HCT116 (cell line): Measurements from ENCODE around the gene TIGAR. TPM values are rescaled to one million over a fixed set of nuclear protein-coding genes. Genes with fewer than 3 reads are reported as not detected.

Experiments
- ATAC-seq: fragments of 200-7000 bp; cut with Tn5 transposase; 2 replicates; pipeline ENCODE4 v1.9.1; 2020; ENCODE audit warnings: mild to moderate bottlenecking, moderate library complexity
- BruUV-seq: library from RNA; stranded (reverse); fragments of 400-500 nt; replicated peaks from 2 replicates; lab custom pipeline; 2021; lab: Mats Ljungman, UMichigan
- CTCF ChIA-PET: fragments of 300-600 bp; sonication (Branson Sonifier 250); formaldehyde crosslinking; loops from one replicate; lab custom pipeline; 2021; ENCODE audit warnings: antibody characterized with exemption; lab: Charles Lee
- POLR2A ChIA-PET: fragments of 300-600, 350-600 bp; sonication (Branson Sonifier 250); formaldehyde crosslinking; loops from one replicate; lab custom pipeline; 2021; ENCODE audit warnings: antibody characterized with exemption; lab: Charles Lee
- RAD21 ChIA-PET, 2 experiments: fragments of 300-600 bp; sonication (Branson Sonifier 250); formaldehyde crosslinking; loops; one replicate each; lab custom pipeline; 2023; ENCODE audit warnings: low total read pairs in 2 of 2; ENCODE audit not compliant: uncharacterized antibody in 2 of 2, unreplicated experiment in 2 of 2, low non-redundant PET in 1 of 2; lab: Charles Lee
- DNase-seq: peaks from one replicate; pipeline ENCODE4 v3.0.0-alpha.2; 2010; ENCODE audit warnings: low read depth, low spot score
- H2AFZ ChIP-seq: fragments of 200-600 bp; shearing (Covaris generic), sonication (generic); 2 replicates; pipeline ENCODE4 v1.6.1; 2017; ENCODE audit warnings: low read depth, mixed run types, mixed read lengths, antibody characterized with exemption, low read length; ENCODE audit not compliant: poor library complexity, severe bottlenecking
- H3K27ac ChIP-seq: 2 replicates; pipeline ENCODE4 v1.5.1; 2012; ENCODE audit warnings: low read depth, low read length
- H3K27me3 ChIP-seq: fragments of 200-600 bp; sonication (generic); 2 replicates; pipeline ENCODE4 v1.6.1; 2016; ENCODE audit warnings: mixed run types, low read length, mixed read lengths; ENCODE audit not compliant: insufficient read depth
- H3K36me3 ChIP-seq, 2 experiments: fragments of 200-500 bp in 1 of 2; fragments of 200-600 bp in 1 of 2; sonication (Bioruptor generic) in 1 of 2; sonication (generic) in 1 of 2; 2 replicates each; pipeline versions ENCODE4 v1.5.1 to v1.6.1; 2014 to 2016; ENCODE audit warnings: low read length in 2 of 2, inconsistent platforms in 1 of 2, mixed read lengths in 1 of 2, mixed run types in 1 of 2; ENCODE audit not compliant: insufficient read depth in 2 of 2, control insufficient read depth in 1 of 2
- H3K4me1 ChIP-seq, 2 experiments: fragments of 200-600 bp in 1 of 2; sonication (generic) in 1 of 2; 2 replicates each; pipeline versions ENCODE4 v1.5.1 to v1.6.1; 2012 to 2017; ENCODE audit warnings: low read length in 2 of 2, inconsistent platforms in 1 of 2, mild to moderate bottlenecking in 1 of 2, mixed read lengths in 1 of 2, mixed run types in 1 of 2, moderate library complexity in 1 of 2; ENCODE audit not compliant: insufficient read depth in 2 of 2, control insufficient read depth in 1 of 2
- H3K4me2 ChIP-seq: fragments of 200-600 bp; sonication (generic); 2 replicates; pipeline ENCODE4 v1.6.1; 2017; ENCODE audit warnings: mixed run types, low read length, mixed read lengths
- H3K4me3 ChIP-seq, 2 experiments: fragments of 200-600 bp in 1 of 2; sonication (generic) in 1 of 2; replicated peaks in 1 of 2; 2 replicates each; pipeline ENCODE4 v1.5.1; 2011 to 2016; ENCODE audit warnings: low read length in 2 of 2, control low read depth in 1 of 2, low read depth in 1 of 2, mild to moderate bottlenecking in 1 of 2, mixed read lengths in 1 of 2, mixed run types in 1 of 2
- H3K79me2 ChIP-seq: fragments of 200-600 bp; sonication (generic); 2 replicates; pipeline ENCODE4 v1.6.1; 2017; ENCODE audit warnings: mild to moderate bottlenecking, mixed run types, low read length, moderate library complexity, mixed read lengths; ENCODE audit not compliant: insufficient read depth
- H3K9ac ChIP-seq: fragments of 200-600 bp; sonication (generic); 2 replicates; pipeline ENCODE4 v1.6.1; 2016; ENCODE audit warnings: low read length, mixed read lengths
- H3K9me2 ChIP-seq: fragments of 200-600 bp; sonication (generic), shearing (Covaris generic); 2 replicates; pipeline ENCODE4 v1.6.1; 2017; ENCODE audit warnings: mixed run types, mild to moderate bottlenecking, moderate library complexity; ENCODE audit not compliant: insufficient read depth
- H3K9me3 ChIP-seq, 2 experiments: fragments of 200-500 bp in 1 of 2; fragments of 200-600 bp in 1 of 2; sonication (Bioruptor generic) in 1 of 2; sonication (generic) in 1 of 2; 2 replicates each; pipeline ENCODE4 v1.6.1; 2014 to 2017; ENCODE audit warnings: low read length in 2 of 2, mixed read lengths in 2 of 2, inconsistent platforms in 1 of 2, low read depth in 1 of 2, mild to moderate bottlenecking in 1 of 2, mixed run types in 1 of 2, moderate library complexity in 1 of 2; ENCODE audit not compliant: control insufficient read depth in 1 of 2, insufficient read depth in 1 of 2
- H4K20me1 ChIP-seq: fragments of 200-600 bp; sonication (generic), shearing (Covaris generic); 2 replicates; pipeline ENCODE4 v1.6.1; 2017; ENCODE audit warnings: mixed run types, mild to moderate bottlenecking, moderate library complexity; ENCODE audit not compliant: insufficient read depth
- CBX3 ChIP-seq: IDR thresholded peaks from 2 replicates; pipeline ENCODE4 v1.6.1; 2012; ENCODE audit warnings: low read depth
- ELF1 ChIP-seq: IDR thresholded peaks from 2 replicates; pipeline ENCODE4 v1.6.1; 2012; ENCODE audit warnings: low read depth, borderline replicate concordance
- EZH2phosphoT487 ChIP-seq: fragments of 200-600 bp; IDR thresholded peaks from 2 replicates; pipeline ENCODE4 v1.6.1; 2018; ENCODE audit warnings: antibody characterized with exemption, borderline replicate concordance
- JUND ChIP-seq: IDR thresholded peaks from 2 replicates; pipeline ENCODE4 v1.6.1; 2012
- SIN3A ChIP-seq: IDR thresholded peaks from 2 replicates; pipeline ENCODE4 v1.6.1; 2012; ENCODE audit warnings: low read depth
- SP1 ChIP-seq: IDR thresholded peaks from 2 replicates; pipeline ENCODE4 v1.6.1; 2012; ENCODE audit warnings: low read depth
- SRF ChIP-seq: IDR thresholded peaks from 2 replicates; pipeline ENCODE4 v1.6.1; 2012; ENCODE audit warnings: low read depth
- TCF7L2 ChIP-seq: IDR thresholded peaks from 2 replicates; pipeline ENCODE4 v1.7.0; 2011; ENCODE audit warnings: borderline replicate concordance, inconsistent platforms; ENCODE audit not compliant: insufficient read depth, insufficient read length; ENCODE audit errors: extremely low read depth
- YY1 ChIP-seq: IDR thresholded peaks from 2 replicates; pipeline ENCODE4 v1.6.1; 2011; ENCODE audit warnings: low read length, low read depth, moderate library complexity, mild to moderate bottlenecking; ENCODE audit not compliant: insufficient replicate concordance; ENCODE audit errors: extremely low read depth
- ZFX ChIP-seq: fragments of 450-650 bp; IDR thresholded peaks from 2 replicates; pipeline ENCODE4 v1.6.1; 2017
- intact Hi-C: fragments of 100-400 bp; cut with micrococcal nuclease; formaldehyde crosslinking; loops from 2 replicates; pipeline ENCODE4 v1.10.0; 2022
- total RNA-seq: library from RNA; stranded (reverse); gene quantifications from one replicate; pipeline ENCODE4 v1.2.1, GENCODE V29; 2021; ENCODE audit not compliant: unreplicated experiment
- TF ChIP-seq, protein P1 (sequence below), 3 experiments: fragments of 200-600 bp in 1 of 3; sonication (generic) in 1 of 3; IDR thresholded peaks in 2 of 3; conservative IDR thresholded peaks in 1 of 3; 2 replicates each; pipeline ENCODE4 v1.5.1; 2012 to 2017; ENCODE audit warnings: low read depth in 2 of 3, low read length in 2 of 3, antibody characterized with exemption in 1 of 3, borderline replicate concordance in 1 of 3, control low read depth in 1 of 3, mild to moderate bottlenecking in 1 of 3, mixed read lengths in 1 of 3, mixed run types in 1 of 3, moderate library complexity in 1 of 3; ENCODE audit not compliant: insufficient read depth in 1 of 3
- TF ChIP-seq, protein P2 (sequence below): IDR thresholded peaks from 2 replicates; pipeline ENCODE4 v1.6.1; 2011; ENCODE audit warnings: mild to moderate bottlenecking, low read length, moderate library complexity; ENCODE audit not compliant: insufficient replicate concordance; ENCODE audit errors: extremely low read depth
- TF ChIP-seq, protein P3 (sequence below): IDR thresholded peaks from 2 replicates; pipeline ENCODE4 v1.6.1; 2012

Gene TIGAR
- total RNA-seq, 1 experiment from 2014 or later: 13.7 TPM

DNA sequence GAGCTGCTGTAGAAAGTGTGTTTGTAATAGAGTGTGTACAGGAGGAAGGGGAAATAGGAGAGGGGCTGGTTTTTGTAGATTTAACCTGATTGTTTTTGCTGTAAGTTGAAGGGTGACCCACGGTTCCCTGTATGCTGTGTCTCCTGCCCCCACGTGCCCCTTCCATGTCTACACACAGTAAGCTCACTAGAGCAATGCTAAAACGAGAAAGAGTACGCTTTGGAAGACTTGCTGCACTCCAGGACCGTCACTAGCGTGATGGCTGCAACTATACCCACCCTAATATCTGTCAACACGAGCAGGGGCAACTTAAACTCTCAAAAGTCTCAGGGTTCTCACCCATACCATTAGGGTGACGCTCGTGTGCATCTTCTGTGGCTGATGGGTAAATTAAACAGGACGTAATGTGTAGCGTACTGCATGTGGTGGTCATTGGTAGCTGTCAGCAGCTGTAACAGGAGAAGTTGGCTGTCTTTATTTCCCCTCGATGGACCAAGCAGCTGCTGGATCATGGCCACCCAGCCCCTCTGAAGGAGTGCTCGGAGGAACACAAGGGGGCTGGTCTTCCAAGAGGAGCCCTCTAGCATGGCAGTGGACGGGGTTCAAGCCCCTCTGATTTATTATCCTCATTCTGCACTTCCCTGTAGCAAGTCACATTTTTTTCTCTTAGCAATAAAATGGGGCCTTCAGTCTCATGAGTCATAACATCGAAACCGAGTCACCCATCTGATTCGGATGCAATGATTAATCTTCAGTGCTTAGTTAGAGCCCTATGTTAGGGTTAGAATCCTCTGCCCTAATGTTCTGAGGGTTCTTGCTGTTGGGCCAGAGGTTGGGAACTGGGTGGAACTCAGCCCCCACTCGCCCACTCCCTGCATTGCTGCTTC, 33.4 kb upstream of the TIGAR start:
- ATAC-seq (no peak), DNase-seq (no peak)
- H2AFZ ChIP-seq: no peak overlapping the region
- ChIA-PET RAD21 (no interaction called here), CTCF (no interaction called here), POLR2A (no interaction called here)
- no peaks in the 10 kb centered on the region for H3K9me2 ChIP-seq
- 0 out of 2 replicates have a peak overlapping the region, but pooled peaks have one; percentile 12 for H3K4me2 ChIP-seq
- peaks cover 0 to 6% of the 10 kb centered on the region in 2 experiments; a peak in 1 of 4 replicates for H3K4me1 ChIP-seq
- H3K4me3 ChIP-seq: no peak overlapping the region
- no peaks in the 10 kb centered on the region for H3K79me2 ChIP-seq
- no peaks in the 10 kb centered on the region for H3K36me3 ChIP-seq
- H3K9ac ChIP-seq: no peak overlapping the region
- H4K20me1 ChIP-seq: no peaks in the 10 kb centered on the region
- intact Hi-C loops: no loop called here
- BruUV-seq: no TSS peak
- TF ChIP-seq JUND (no peak), ELF1 (no peak), TCF7L2 (no peak), ZFX (no peak), CBX3 (no peak), SP1 (no peak), YY1 (no peak), SRF (no peak), EZH2phosphoT487 (no peak), SIN3A (no peak)
- TF ChIP-seq, protein P1, sequence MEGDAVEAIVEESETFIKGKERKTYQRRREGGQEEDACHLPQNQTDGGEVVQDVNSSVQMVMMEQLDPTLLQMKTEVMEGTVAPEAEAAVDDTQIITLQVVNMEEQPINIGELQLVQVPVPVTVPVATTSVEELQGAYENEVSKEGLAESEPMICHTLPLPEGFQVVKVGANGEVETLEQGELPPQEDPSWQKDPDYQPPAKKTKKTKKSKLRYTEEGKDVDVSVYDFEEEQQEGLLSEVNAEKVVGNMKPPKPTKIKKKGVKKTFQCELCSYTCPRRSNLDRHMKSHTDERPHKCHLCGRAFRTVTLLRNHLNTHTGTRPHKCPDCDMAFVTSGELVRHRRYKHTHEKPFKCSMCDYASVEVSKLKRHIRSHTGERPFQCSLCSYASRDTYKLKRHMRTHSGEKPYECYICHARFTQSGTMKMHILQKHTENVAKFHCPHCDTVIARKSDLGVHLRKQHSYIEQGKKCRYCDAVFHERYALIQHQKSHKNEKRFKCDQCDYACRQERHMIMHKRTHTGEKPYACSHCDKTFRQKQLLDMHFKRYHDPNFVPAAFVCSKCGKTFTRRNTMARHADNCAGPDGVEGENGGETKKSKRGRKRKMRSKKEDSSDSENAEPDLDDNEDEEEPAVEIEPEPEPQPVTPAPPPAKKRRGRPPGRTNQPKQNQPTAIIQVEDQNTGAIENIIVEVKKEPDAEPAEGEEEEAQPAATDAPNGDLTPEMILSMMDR (IDR thresholded peaks at IDR 0.05 in 2 of 3, conservative IDR thresholded peaks at IDR 0.05 in 1 of 3; ENCODE audit: borderline replicate concordance in 1 of 3, insufficient read depth in 1 of 3, low read depth in 2 of 3, low read length in 2 of 3): no peak
- TF ChIP-seq, protein P2, sequence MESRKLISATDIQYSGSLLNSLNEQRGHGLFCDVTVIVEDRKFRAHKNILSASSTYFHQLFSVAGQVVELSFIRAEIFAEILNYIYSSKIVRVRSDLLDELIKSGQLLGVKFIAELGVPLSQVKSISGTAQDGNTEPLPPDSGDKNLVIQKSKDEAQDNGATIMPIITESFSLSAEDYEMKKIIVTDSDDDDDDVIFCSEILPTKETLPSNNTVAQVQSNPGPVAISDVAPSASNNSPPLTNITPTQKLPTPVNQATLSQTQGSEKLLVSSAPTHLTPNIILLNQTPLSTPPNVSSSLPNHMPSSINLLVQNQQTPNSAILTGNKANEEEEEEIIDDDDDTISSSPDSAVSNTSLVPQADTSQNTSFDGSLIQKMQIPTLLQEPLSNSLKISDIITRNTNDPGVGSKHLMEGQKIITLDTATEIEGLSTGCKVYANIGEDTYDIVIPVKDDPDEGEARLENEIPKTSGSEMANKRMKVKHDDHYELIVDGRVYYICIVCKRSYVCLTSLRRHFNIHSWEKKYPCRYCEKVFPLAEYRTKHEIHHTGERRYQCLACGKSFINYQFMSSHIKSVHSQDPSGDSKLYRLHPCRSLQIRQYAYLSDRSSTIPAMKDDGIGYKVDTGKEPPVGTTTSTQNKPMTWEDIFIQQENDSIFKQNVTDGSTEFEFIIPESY: no peak
- TF ChIP-seq, protein P3, sequence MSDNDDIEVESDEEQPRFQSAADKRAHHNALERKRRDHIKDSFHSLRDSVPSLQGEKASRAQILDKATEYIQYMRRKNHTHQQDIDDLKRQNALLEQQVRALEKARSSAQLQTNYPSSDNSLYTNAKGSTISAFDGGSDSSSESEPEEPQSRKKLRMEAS: no peak
- TF ChIP-seq, all 23 proteins: peak for 0
- no peaks in the 10 kb centered on the region; the same call in 1 of the 2 replicates for H3K27me3 ChIP-seq
- no peak overlapping the region for H3K27ac ChIP-seq
- no peaks in the 10 kb centered on the region for H3K9me3 ChIP-seq
